GM12878 (cell line): ENCODE data around the gene SRCAP. TPM values are rescaled to one million over a fixed set of nuclear protein-coding genes. Genes with fewer than 3 reads are reported as not detected.
A peak's percentile ranks its signal among the peaks of the same experiment; 100 is the strongest.

Experiments
- BCLAF1 ChIP-seq: fragments of 450-650 bp; IDR thresholded peaks from 2 replicates; pipeline ENCODE4 v1.6.1; 2017; ENCODE audit warnings: antibody characterized with exemption, mild to moderate bottlenecking, moderate library complexity
- E4F1 ChIP-seq: fragments of 450-650 bp; IDR thresholded peaks from 2 replicates; pipeline ENCODE4 v1.6.1; 2018; ENCODE audit warnings: borderline replicate concordance, mild to moderate bottlenecking; ENCODE audit not compliant: partially characterized antibody
- EED ChIP-seq: sonication (generic); IDR thresholded peaks from 2 replicates; pipeline ENCODE4 v1.6.1; 2016; ENCODE audit warnings: antibody characterized with exemption, low read depth
- HDGF ChIP-seq: fragments of 450-650 bp; IDR thresholded peaks from 2 replicates; pipeline ENCODE4 v1.6.1; 2016; ENCODE audit warnings: antibody characterized with exemption
- IKZF1 ChIP-seq: fragments of 450-650 bp; conservative IDR thresholded peaks from 2 replicates; pipeline ENCODE4 v1.6.1; 2017; ENCODE audit warnings: antibody characterized with exemption, mild to moderate bottlenecking
- IRF3 ChIP-seq: fragments of 450-650 bp; IDR thresholded peaks from 2 replicates; pipeline ENCODE4 v1.6.1; 2014; ENCODE audit warnings: mild to moderate bottlenecking
- LARP7 ChIP-seq: fragments of 450-650 bp; IDR thresholded peaks from 2 replicates; pipeline ENCODE4 v1.6.1; 2017; ENCODE audit warnings: mild to moderate bottlenecking
- NFYA ChIP-seq: IDR thresholded peaks from 2 replicates; pipeline ENCODE4 v1.6.1; 2011; ENCODE audit warnings: low read depth, mild to moderate bottlenecking, low read length, improper control_type of control experiment, borderline replicate concordance
- RELB ChIP-seq: fragments of 450-650 bp; IDR thresholded peaks from 2 replicates; pipeline ENCODE4 v1.6.1; 2017; ENCODE audit warnings: low read depth, mild to moderate bottlenecking, moderate library complexity
- SIN3A ChIP-seq: IDR thresholded peaks from 2 replicates; pipeline ENCODE4 v1.6.1; 2012; ENCODE audit warnings: low read depth, low read length, improper control_type of control experiment
- SMARCA5 ChIP-seq: fragments of 450-650 bp; IDR thresholded peaks from 2 replicates; pipeline ENCODE4 v1.6.1; 2017; ENCODE audit warnings: mild to moderate bottlenecking
- TCF7 ChIP-seq: IDR thresholded peaks from 2 replicates; pipeline ENCODE4 v1.6.1; 2014; ENCODE audit warnings: antibody characterized with exemption, borderline replicate concordance
- ZBTB40 ChIP-seq: fragments of 450-650 bp; IDR thresholded peaks from 2 replicates; pipeline ENCODE4 v1.6.1; 2016; ENCODE audit warnings: mild to moderate bottlenecking, moderate library complexity, borderline replicate concordance
- ZNF24 ChIP-seq: fragments of 450-650 bp; IDR thresholded peaks from 2 replicates; pipeline ENCODE4 v1.6.1; 2017; ENCODE audit warnings: antibody characterized with exemption, mild to moderate bottlenecking
- polyA plus RNA-seq, 11 experiments: library from polyadenylated mRNA; depleted of rRNA in 4 of 11; unstranded in 6 of 11; stranded (reverse) in 5 of 11; fragments of >200 nt; fragmentation: Nextera tagmentation in 4 of 11; fragmentation: Illumina TruSeq in 1 of 11; extraction: Ambion mirVana in 4 of 11; extraction: Trizol in 1 of 11; gene quantifications; 1 replicate in 1 of 11; 2 replicates in 10 of 11; pipeline versions ENCODE4 v1.2.1 to v1.2.3, GENCODE V29; 2011 to 2016; ENCODE audit warnings: inconsistent platforms in 2 of 11, missing spikeins in 2 of 11, low read depth in 1 of 11
- total RNA-seq, 4 experiments: library from RNA; depleted of rRNA in 3 of 4; stranded (reverse); fragments of >200 nt in 3 of 4; fragmentation: Illumina TruSeq in 1 of 4; extraction: Trizol in 1 of 4; gene quantifications; 2 replicates each; pipeline versions ENCODE4 v1.2.1 to v1.2.3, GENCODE V29; 2013 to 2021

The SRCAP gene
- total and polyA plus RNA-seq, 10 of the 15 experiments (the other 5 are each of a cell fraction or from before 2014, with no cell fraction given): 0.24 to 58.4 (median 11.6) TPM

GRCh38 chr16:30651124-30652004, 47.6 kb upstream of the SRCAP start (continued):
- 0 out of 2 replicates have a peak, but pooled peaks have one; percentile 11 for TF ChIP-seq RELB
- peak; percentile 94 for TF ChIP-seq SMARCA5
- TF ChIP-seq ZNF24: 0 out of 2 replicates have a peak, but pooled peaks have one; percentile 20
- no peak for TF ChIP-seq NFYA
- no peak for TF ChIP-seq SIN3A
- no peak for TF ChIP-seq BCLAF1
- 0 out of 2 replicates have a peak, but pooled peaks have one; percentile 37 for TF ChIP-seq EED
- TF ChIP-seq IRF3: no peak
- TF ChIP-seq IKZF1: peak; percentile 48
- TF ChIP-seq ZBTB40: no peak
- TF ChIP-seq TCF7: no peak
- no peak for TF ChIP-seq E4F1
- TF ChIP-seq LARP7: peak; percentile 28; the same call in 1 of the 2 replicates
- 0 out of 2 replicates have a peak, but pooled peaks have one; percentile 37 for TF ChIP-seq HDGF
